HL-60 (cell line): Measurements from ENCODE around the gene SLC22A16.

Experiments used
- DNase-seq, 2 experiments: peaks; one replicate each; pipeline ENCODE4 v3.0.0-alpha.2; 2010 to 2020; ENCODE audit warnings: low read depth in 1 of 2, low spot score in 1 of 2
- H3K27ac ChIP-seq: fragments of 250-450 bp; sonication (Bioruptor Pico); replicated peaks from 2 replicates; pipeline ENCODE4 v1.5.1; 2020; ENCODE audit warnings: mild to moderate bottlenecking, moderate library complexity
- H3K27me3 ChIP-seq: fragments of 250-450 bp; sonication (Bioruptor Pico); 2 replicates; pipeline ENCODE4 v1.5.1; 2021; ENCODE audit warnings: mild to moderate bottlenecking, moderate library complexity; ENCODE audit not compliant: insufficient read depth, poor library complexity, severe bottlenecking
- H3K4me3 ChIP-seq: replicated peaks from 2 replicates; pipeline ENCODE4 v1.5.1; 2011; ENCODE audit warnings: mild to moderate bottlenecking, control low read depth, low read length; ENCODE audit not compliant: insufficient read depth
- GABPA ChIP-seq: IDR thresholded peaks from 2 replicates; pipeline ENCODE4 v1.6.1; 2012; ENCODE audit warnings: low read depth
- POLR2AphosphoS5 ChIP-seq: IDR thresholded peaks from 2 replicates; pipeline ENCODE4 v1.6.1; 2012; ENCODE audit warnings: low read depth
- SPI1 ChIP-seq: IDR thresholded peaks from 2 replicates; pipeline ENCODE4 v1.6.1; 2012; ENCODE audit warnings: low read depth, mild to moderate bottlenecking, borderline replicate concordance
- TF ChIP-seq, protein P1 (sequence below): IDR thresholded peaks from 2 replicates; pipeline ENCODE4 v1.6.1; 2012; ENCODE audit warnings: low read depth; ENCODE audit not compliant: insufficient replicate concordance
- TF ChIP-seq, protein P2 (sequence below): IDR thresholded peaks from one replicate; pipeline ENCODE4 v1.5.1; 2011; ENCODE audit warnings: low read length, control low read depth, inconsistent platforms; ENCODE audit not compliant: insufficient read depth

Gene SLC22A16

DNA sequence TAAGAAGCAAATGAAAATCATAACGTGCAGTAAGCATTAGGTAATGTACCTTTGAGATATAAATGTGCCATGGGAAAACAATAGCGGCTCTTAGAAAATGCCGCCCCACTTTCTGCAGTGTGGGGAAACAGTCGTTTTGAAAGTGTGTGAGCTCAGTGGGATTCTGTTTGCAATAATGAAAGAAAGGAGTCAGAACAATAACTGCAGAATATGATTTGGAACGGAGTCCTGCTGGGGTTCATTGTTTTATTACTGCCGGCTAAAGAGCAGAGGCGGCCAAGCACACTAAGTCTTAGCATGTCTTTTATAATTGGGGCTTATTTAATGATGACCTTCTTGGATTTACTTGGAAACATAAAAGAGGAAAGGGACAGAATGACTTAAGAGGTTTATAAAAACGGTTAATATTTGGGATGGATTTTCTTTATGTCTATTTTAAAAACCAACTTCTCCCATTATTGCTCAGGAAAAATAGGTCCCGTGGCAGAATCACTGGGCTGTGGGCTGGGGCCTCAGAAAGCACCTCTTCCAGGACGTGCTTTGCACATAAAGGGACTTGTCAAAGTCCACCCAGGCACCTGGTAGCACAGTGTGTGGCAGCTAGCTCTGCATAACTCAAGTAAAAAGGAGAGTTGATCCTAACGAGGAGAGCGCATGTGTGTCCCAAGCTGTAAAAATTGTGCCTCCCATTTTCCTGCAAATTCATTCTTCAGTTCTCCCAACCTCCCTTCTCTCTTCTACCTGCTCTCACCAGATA is 44.0 kb upstream of the SLC22A16 start:
- DNase-seq = no peak
- H3K4me3 ChIP-seq = no peak overlapping the region
- TF ChIP-seq, protein P1, sequence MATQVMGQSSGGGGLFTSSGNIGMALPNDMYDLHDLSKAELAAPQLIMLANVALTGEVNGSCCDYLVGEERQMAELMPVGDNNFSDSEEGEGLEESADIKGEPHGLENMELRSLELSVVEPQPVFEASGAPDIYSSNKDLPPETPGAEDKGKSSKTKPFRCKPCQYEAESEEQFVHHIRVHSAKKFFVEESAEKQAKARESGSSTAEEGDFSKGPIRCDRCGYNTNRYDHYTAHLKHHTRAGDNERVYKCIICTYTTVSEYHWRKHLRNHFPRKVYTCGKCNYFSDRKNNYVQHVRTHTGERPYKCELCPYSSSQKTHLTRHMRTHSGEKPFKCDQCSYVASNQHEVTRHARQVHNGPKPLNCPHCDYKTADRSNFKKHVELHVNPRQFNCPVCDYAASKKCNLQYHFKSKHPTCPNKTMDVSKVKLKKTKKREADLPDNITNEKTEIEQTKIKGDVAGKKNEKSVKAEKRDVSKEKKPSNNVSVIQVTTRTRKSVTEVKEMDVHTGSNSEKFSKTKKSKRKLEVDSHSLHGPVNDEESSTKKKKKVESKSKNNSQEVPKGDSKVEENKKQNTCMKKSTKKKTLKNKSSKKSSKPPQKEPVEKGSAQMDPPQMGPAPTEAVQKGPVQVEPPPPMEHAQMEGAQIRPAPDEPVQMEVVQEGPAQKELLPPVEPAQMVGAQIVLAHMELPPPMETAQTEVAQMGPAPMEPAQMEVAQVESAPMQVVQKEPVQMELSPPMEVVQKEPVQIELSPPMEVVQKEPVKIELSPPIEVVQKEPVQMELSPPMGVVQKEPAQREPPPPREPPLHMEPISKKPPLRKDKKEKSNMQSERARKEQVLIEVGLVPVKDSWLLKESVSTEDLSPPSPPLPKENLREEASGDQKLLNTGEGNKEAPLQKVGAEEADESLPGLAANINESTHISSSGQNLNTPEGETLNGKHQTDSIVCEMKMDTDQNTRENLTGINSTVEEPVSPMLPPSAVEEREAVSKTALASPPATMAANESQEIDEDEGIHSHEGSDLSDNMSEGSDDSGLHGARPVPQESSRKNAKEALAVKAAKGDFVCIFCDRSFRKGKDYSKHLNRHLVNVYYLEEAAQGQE = no peak
- TF ChIP-seq GABPA = no peak
- no peak for TF ChIP-seq SPI1
- no peak for TF ChIP-seq POLR2AphosphoS5
- TF ChIP-seq, protein P2, sequence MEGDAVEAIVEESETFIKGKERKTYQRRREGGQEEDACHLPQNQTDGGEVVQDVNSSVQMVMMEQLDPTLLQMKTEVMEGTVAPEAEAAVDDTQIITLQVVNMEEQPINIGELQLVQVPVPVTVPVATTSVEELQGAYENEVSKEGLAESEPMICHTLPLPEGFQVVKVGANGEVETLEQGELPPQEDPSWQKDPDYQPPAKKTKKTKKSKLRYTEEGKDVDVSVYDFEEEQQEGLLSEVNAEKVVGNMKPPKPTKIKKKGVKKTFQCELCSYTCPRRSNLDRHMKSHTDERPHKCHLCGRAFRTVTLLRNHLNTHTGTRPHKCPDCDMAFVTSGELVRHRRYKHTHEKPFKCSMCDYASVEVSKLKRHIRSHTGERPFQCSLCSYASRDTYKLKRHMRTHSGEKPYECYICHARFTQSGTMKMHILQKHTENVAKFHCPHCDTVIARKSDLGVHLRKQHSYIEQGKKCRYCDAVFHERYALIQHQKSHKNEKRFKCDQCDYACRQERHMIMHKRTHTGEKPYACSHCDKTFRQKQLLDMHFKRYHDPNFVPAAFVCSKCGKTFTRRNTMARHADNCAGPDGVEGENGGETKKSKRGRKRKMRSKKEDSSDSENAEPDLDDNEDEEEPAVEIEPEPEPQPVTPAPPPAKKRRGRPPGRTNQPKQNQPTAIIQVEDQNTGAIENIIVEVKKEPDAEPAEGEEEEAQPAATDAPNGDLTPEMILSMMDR = no peak
- no peak overlapping the region for H3K27ac ChIP-seq
- H3K27me3 ChIP-seq = no peaks in the 10 kb centered on the region

DNA sequence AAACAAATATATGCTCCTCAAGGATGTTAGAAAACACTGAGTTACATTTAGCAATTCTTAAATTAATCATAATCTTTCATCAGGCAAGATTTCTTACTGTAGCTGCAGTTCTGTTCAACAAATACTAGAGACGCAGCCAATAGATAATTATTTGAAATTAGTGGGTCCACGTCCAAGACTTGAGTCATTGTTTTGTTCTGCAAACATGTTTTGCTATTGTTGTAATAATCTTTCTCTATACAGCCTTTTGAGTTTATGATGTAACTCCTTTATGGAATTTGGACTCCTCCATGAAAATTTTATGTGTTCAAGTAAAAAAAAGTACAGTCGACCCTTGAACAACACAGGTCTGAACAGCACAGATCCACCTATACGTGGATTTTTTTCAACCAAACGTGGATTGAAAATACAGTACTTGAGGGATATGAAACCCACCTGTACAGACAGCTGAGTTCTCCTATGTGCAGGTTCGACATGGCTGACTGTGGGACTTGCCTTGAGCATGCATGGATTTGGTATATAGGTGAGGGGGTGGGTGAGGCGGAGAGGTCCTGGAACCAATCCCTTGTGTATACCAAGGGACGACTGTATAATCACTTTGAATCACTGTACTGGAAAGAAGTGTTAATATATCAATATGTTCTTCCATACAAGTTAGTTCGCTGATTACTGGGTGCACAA is 41.3 kb upstream of the SLC22A16 start:
- TF ChIP-seq, protein P1 = no peak
- TF ChIP-seq SPI1 (no peak), POLR2AphosphoS5 (no peak), GABPA (no peak)
- TF ChIP-seq, protein P2 = no peak
- no peak for DNase-seq
- H3K27me3 ChIP-seq = no peaks in the 10 kb centered on the region
- H3K4me3 ChIP-seq = no peak overlapping the region
- no peak overlapping the region for H3K27ac ChIP-seq

DNA sequence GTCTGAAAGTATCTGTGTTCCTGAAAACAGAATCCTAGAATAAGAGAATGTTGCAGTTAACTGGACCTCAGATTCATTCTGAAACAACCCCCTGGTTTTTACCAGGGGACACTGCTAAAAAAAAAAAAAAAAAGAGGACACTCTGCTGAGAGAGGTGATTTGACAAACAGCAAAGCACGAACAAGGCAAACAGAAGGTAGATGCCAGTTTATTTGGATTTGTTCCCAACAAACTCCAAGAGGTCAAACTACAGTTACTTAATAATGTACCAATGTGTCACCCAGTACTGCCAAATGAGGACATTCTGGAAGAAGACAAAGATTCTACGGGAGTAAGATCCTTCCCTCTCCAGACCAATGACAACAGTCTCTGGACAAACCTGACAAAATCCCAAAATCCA is 40.6 kb upstream of the SLC22A16 start:
- no peak for DNase-seq
- no peaks in the 10 kb centered on the region for H3K27me3 ChIP-seq
- H3K27ac ChIP-seq = no peak overlapping the region
- no peak overlapping the region for H3K4me3 ChIP-seq
- TF ChIP-seq SPI1 (no peak), POLR2AphosphoS5 (no peak), GABPA (no peak)
- TF ChIP-seq, protein P1 = no peak
- TF ChIP-seq, protein P2 = no peak
